HT1080 (cell line): ENCODE measurements around the gene ZRSR2. TPM values are rescaled to one million over a fixed set of nuclear protein-coding genes. Genes with fewer than 3 reads are reported as not detected.
"Not testable (repeated sequence)": the region's sequence is repeated elsewhere in the genome, so short reads cannot be mapped to it uniquely, and the experiment has no call there.

ENCODE experiments used
- DNase-seq: peaks from one replicate; pipeline ENCODE4 v3.0.0-alpha.2; 2015; ENCODE audit warnings: low read depth
- polyA plus RNA-seq, 2 experiments: library from polyadenylated mRNA; depleted of rRNA; stranded (reverse); fragments of >200 nt; gene quantifications; 2 replicates each; pipeline ENCODE4 v1.2.3, GENCODE V29; 2015
- total RNA-seq: library from RNA; depleted of rRNA; stranded (reverse); fragments of >200 nt; shearing (Covaris generic); gene quantifications from 2 replicates; pipeline ENCODE4 v1.2.3, GENCODE V29; 2014; rRNA removed

ZRSR2 gene, protein sequence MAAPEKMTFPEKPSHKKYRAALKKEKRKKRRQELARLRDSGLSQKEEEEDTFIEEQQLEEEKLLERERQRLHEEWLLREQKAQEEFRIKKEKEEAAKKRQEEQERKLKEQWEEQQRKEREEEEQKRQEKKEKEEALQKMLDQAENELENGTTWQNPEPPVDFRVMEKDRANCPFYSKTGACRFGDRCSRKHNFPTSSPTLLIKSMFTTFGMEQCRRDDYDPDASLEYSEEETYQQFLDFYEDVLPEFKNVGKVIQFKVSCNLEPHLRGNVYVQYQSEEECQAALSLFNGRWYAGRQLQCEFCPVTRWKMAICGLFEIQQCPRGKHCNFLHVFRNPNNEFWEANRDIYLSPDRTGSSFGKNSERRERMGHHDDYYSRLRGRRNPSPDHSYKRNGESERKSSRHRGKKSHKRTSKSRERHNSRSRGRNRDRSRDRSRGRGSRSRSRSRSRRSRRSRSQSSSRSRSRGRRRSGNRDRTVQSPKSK
- 1.0 and 2.6 TPM in 2 replicates for total RNA-seq
- 1.4 and 3.1 TPM in 2 replicates for polyA plus RNA-seq (2015; cell fraction: cytosol; rRNA removed)
- polyA plus RNA-seq (2015; cell fraction: nucleus; rRNA removed), result 3.8 and 4.3 TPM in 2 replicates

DNA sequence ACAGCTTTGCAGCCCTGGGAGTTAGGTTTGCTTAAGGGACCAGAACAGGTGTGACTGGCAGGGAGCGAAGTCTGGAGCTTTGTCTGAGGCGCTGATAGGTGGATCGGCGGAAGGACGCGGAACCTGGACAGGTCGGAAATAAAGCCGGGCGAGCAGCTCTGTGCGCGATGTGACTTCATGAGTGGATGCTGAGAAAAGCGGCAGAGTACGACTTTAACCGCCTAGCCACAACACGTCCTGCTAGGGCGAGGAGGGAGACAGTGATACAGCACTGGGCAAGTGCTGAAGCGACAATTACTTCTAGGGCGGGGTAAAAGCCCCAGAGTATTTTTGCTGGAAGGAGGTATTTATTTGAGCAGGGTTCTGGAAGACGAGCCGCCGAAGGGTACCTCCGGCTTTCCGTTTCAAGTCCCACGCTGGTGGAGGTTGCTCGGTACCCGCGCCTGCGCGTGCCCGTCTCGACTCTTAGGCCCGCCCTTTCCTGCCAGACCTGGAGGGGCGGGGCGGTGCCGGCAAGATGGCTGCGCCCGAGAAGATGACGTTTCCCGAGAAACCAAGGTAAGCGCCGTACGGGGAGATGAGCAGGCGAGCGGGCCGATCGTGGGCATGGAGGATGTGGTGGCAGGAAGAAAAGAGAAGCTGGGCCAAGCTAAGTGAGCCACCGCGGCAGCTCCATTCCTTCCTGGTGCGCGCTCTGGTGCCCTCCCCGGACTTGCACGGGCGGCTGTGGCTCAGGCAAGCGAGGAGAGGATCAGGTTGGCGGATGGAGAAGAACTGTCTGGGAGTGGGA lies at the start of gene ZRSR2:
Gene ZRSR2 (plus strand): TSS at position 506 of the 790 bp plus-strand sequence. CDS start 12 bp downstream, at position 518.
- peak; percentile 75 for DNase-seq

- no peak for DNase-seq
These were observed 46.0 kb upstream of the ZRSR2 start for GRCh38 chrX:15744181-15744867.

DNA sequence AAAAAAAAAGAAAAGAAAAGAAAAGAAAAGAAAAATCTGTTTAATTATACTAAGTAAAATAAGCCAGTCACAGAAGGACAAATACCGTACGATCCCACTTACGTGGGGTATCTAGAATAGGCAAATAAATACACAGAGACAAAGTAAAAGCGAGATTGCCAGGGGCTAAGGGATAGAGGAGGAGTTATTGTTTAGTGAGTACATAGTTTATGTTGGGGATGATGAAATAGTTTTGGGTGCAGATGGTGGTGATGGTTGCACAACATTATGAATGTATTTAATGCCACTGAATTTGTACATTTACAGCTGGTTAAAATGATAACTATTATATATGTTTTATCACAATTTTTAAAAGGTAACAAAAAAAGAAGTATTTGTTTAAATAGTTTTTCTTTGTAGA lies 45.1 kb upstream of the ZRSR2 start:
- no peak for DNase-seq

DNA sequence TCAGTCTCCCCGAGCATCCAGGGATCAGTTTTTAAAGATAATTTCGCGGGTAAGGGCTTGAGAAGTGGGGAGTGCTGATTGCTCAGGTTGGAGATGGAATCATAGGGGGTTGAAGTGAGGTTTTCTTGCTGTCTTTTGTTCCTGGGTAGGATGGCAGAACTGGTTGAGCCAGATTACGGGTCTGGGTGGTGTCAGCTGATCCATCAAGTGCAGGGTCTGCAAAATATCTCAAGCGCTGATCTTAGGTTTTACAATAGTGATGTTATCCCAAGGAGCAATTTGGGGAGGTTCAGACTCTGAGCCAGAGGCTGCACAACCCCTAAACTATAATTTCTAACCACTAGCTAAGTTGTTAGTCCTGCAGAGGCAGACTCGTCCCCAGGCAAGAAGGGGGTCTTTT lies 43.6 kb upstream of the ZRSR2 start:
- DNase-seq, result not testable (repeated sequence)

DNA sequence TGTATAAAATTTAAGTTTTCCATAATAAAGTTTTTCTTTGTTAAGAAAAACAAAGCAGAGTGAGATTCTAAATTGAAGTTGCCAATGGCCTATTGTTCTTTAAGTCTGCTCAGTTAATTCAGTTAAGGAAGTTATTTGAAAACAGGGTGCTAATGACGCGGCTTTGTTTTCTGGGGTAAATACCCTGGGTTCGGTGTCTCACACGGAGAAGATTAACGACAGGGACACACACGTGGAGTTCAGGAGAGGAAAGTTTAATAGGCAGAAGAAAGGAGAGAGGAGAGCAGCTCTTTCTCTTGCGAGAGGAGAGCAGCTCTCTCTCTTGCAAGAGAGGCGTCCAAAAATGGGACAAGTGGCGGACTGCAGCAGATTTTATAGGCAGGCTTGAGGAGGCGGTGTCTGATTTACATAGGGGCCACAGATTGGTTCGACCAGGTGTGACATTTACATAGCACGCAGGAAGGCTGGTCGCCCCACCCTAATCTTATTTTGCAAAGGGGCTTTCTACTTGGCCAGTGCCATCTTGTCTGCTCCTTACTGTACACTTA lies 42.6 kb upstream of the ZRSR2 start:
- DNase-seq, result no peak

DNA sequence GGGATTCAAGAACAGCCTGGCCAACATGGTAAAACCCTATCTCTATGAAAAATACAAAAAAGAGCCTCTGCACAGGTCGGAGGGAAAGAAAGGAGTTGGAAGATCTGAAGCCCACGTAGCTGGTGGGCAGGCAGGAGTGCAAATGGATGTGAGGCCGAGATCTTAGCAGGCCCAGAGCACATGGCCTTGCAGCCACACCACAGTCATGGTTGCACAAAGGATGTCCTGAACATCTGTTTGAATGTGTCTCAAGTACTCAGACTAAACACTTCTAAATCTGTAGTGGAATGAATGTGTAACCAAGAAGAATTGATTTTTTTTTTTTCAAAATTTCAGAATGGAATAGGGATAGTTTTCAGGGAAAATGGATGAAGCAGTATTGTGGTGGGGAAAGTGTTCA lies 41.4 kb upstream of the ZRSR2 start:
- no peak for DNase-seq

DNA sequence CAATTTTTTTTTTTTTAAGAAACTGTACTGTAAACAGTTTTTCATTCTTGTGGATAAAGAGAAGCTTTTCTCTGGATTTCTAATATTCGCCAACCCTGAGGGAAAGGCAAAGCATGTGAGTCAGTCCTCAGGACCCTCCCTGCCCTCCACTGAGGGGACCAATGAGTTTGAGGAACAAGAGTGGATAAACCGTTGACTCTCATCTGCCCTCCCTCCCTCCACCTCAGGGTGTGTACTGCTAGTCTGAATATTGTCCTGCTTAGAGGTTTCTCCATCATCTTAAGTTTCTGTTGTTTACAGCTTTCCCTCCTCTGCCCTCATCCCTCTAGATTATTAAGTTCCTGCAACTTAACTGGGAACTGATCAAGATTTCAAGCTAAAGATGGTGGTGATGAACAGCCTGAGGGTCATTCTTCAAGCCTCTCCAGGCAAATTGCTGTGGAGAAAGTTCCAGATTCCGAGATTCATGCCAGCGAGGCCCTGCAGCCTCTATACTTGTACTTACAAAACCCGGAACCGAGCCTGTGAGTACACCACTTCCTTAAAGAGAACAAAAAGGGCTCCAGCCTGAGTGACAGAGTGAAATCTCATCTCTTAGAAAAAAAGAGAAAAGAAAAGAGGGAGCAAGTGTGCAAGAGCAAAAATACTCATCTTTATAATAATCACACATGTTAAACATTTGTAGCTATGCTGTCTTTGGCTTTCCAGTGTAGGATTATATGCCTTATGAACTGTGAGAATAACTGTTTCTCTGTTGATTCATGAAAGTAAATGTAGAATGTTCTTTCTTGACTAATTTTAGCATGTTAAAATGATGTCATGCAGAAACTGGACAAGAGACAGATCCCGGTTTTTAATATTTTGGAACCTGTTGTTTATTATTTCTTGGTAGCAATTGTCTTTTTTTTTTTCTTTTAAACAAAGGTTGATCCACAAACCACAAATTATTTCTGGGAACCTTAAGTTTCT lies 40.4 kb upstream of the ZRSR2 start:
- no peak for DNase-seq

DNA sequence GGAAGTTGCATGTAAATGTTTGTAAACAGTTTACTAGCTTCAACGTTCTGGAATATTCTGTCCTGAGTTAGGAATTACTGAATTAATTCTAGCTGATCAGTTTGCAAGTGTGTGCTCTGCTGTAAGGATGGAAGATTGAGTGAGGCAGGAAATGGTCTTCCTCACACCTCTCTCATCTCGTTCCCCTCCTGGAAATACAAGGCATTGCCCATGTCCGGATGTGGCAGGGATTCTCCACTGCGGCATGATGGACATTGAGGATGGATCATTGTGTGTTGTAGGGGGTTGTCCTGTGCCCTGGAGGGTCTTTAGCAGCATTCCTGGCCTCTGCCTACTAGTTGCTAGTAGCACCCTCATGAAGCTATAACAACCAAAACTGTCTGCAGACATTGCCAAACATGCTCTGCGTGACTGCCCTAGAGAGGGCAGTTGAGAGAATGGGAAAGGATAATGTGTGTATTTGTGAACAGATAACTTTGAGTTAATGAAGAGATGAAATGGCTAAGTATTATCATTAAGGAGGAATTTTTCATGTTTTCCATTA lies 39.6 kb upstream of the ZRSR2 start:
- DNase-seq, result no peak

DNA sequence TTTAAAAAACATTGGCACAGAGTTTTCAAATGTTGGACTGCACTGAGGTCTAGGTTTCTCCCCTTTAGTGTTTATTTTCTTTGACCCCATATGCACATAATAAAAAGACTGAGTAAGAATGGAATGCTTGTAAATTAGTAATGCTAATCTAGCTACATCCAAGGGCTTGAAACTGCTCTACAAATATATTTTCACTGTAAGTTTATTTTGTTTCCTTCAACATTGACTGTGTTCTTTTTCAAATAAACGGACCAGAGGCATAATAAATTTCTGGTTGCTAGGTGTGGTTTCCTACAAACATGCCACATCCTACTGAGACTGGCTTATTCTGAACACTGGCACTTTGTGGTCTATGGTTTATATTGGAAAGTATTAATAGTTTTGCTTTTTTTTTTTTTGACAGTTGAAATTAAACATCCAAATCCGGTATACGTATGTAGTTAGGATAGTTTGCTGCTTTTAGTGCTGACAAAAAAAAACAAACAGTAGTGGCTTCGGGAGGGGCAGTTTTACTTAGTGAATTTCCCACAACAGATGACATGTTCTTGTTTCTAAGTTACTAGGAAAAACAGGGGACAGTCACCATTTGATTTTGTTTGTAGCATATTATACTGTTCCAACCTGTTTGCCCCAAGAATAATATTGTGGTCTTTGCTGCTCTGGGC lies 39.0 kb upstream of the ZRSR2 start:
- peak; percentile 11 for DNase-seq

DNA sequence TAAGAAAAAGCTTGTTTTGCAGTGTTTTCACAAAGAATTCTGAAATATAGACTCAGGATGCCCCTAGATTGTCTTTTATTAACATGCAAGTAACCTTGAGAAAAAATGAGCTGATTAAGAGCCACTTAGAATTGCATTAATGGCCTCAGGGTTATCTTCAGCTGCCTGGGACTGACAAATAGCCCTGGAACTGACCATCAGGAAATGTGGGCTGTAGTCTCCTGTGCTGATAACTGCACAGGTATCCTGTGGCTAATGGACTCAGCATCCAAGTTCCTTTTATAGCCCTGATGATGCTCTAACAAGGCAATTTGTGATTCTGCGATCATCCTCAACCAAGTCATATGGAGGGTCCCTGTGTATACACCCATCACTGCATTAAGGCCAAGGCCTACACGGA lies 35.2 kb upstream of the ZRSR2 start:
- no peak for DNase-seq

- no peak for DNase-seq
These were observed 32.1 kb upstream of the ZRSR2 start for GRCh38 chrX:15758140-15758539.

DNA sequence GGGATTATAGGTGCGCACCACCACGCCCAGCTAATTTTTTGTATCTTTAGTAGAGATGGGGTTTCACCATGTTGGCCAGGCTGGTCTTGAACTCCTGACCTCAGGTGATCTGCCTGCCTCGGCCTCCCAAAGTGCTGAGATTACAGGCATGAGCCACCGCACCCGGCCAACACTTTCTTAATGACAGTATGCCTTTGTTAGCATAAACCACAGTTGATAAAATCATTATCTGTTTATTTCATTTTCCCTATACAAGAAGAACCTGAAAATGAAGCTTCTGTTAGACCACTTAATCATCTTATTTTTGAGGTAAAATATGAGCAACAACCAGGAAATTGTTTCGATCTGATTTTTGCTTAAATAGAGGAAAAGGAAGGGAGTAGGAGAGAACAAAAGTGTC lies 30.4 kb upstream of the ZRSR2 start:
- not testable (repeated sequence) for DNase-seq

DNA sequence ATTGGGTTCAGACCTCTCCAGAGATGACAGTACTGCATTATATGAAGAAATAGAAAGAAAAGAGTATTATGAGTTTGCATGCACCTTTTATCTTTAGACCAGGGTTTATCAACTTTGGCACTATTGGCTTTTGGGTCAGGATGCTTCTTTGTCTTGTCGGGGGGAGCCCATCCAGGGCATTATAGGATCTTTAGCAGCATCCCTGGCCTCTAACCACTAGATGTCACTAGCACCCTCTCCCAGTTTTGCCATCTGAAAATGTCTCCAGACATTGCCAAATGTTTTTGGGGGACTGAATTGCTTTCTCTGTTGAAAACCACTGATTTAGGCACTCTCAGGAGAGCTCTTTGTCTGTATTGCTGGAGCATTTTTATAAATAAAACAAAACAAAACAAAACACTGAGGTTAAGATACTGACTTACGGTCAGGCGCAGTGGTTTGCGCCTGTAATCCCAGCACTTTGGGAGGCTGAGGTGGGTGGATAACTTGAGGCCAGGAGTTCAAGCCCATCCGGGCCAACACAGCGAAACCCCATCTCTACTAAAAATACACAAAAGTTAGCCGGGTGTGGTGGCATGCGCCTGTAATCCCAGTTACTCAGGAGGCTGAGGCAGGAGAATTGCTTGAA lies 28.6 kb upstream of the ZRSR2 start:
- peak; percentile 5 for DNase-seq

GRCh38 chrX:15769300-15769954 lies 20.9 kb upstream of the ZRSR2 start:
- DNase-seq, result no peak

DNA sequence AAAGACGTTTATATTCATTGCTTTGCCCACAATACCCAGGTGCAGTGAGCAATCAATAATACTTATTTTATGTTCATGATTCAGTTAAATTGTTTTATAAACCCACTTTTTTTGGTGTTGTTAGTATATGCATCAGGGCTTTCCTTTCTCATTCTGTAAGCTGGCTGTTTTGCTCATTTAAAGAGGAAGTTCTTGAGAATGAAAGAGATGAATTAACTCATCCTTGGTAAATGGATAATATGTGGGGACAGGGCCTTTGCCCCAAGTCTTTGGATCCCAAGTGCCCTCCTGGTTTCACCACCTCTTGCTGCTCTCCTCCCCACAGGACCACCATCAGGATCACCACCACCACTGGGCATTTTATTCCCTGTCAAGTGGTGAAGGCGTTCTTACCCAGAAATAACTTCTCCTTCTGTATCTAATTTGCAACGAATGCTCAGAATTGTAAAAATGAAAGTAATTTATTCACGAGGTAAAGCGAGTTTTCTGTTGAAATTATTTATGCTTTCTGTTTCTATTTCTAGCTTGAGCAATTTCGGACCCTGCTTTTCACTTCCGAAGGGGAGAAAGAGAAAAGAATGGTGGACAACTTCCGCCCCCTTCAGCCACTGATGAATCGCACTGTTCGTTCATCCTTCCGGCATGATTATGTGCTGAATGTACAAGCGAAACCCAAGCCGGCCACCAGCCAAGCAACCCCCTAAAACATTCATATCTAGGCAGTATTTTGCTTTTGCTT lies 8.2 kb upstream of the ZRSR2 start:
- no peak for DNase-seq

DNA sequence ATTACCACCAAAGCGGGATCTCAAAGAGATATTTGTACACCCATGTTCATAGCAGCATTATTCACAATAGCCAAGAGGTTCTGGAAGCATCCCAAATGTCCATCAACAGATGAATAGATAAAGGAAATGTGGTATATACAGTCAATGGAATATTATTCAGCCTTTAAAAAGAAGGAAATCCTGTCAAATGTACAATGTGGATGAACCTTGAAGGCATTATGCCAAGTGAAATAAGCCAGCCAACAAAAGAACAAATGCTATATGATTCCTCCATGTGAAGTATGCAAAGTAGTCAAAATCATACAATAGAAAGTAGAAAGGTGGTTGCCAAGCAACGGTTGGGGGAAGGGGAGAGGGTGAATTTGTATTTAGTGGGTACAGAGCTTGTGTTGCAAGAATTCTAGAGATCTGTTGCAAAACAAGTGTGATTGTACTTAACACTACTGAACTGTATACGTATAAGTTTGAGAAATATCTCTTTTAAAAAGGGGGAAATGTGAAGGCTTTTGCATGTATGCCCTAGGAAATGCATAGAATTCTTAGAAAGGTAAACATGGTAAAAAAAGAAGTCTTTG lies 5.0 kb upstream of the ZRSR2 start:
- no peak for DNase-seq

DNA sequence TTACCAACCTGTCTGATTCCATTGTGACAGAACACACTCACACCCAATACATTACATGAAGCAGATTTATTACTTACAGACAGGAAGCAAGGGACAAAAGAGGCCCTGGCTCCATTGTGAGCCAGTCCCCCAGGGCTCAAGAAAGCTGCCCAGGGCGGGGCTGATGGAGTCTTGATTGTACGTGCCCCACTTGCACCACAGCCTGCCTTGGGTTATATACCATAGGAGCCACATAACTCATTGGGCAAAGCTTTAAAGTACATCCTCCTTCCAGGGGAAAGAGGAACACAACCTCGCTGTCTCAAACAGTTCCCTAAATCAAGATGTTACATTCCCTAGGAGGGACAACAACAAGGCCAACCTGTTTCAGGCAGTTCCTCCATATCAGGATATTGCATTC lies 3.4 kb upstream of the ZRSR2 start:
- no peak for DNase-seq
